ENCODE measurements around the gene CD7.

- no peak for TF ChIP-seq TAF1 (IDR thresholded peaks at IDR 0.05; ENCODE audit: borderline replicate concordance, low read depth, low read length)
- TF ChIP-seq POLR2A (IDR thresholded peaks at IDR 0.05; ENCODE audit: low read depth, low read length) = no peak
- TF ChIP-seq POLR2AphosphoS5 (IDR thresholded peaks at IDR 0.05; ENCODE audit: low read depth, low read length) = no peak
These were observed 38.5 kb upstream of the CD7 start for GRCh38 chr17:82355770-82356427.

All from GM12892 (cell line).